Trophoblast cell (in vitro differentiated cells and primary cell): ENCODE data around the gene UBR2.

Experiments
- DNase-seq, 2 donors: peaks; one replicate each; pipeline ENCODE4 v3.0.0-alpha.2; 2016
- H2AFZ ChIP-seq: 2 replicates; pipeline ENCODE4 v1.6.1; 2013; ENCODE audit warnings: low read length, moderate library complexity, mild to moderate bottlenecking; ENCODE audit not compliant: insufficient read depth, poor library complexity
- H2AK5ac ChIP-seq: 2 replicates; pipeline ENCODE4 v1.6.1; 2013; ENCODE audit warnings: mild to moderate bottlenecking, low read length
- H2BK120ac ChIP-seq: 2 replicates; pipeline ENCODE4 v1.6.1; 2013; ENCODE audit warnings: low read length, mild to moderate bottlenecking, moderate library complexity; ENCODE audit not compliant: insufficient read depth, poor library complexity
- H2BK12ac ChIP-seq: 2 replicates; pipeline ENCODE4 v1.6.1; 2013; ENCODE audit warnings: mild to moderate bottlenecking, low read length, moderate library complexity
- H2BK5ac ChIP-seq: 2 replicates; pipeline ENCODE4 v1.6.1; 2013; ENCODE audit warnings: low read length, low read depth, moderate library complexity, mild to moderate bottlenecking; ENCODE audit not compliant: poor library complexity
- H3K14ac ChIP-seq: 2 replicates; pipeline ENCODE4 v1.6.1; 2013; ENCODE audit warnings: mild to moderate bottlenecking, low read length
- H3K18ac ChIP-seq: 2 replicates; pipeline ENCODE4 v1.6.1; 2013; ENCODE audit warnings: mild to moderate bottlenecking, low read length
- H3K23ac ChIP-seq: 2 replicates; pipeline ENCODE4 v1.6.1; 2013; ENCODE audit warnings: low read length
- H3K27ac ChIP-seq: 2 replicates; pipeline ENCODE4 v1.5.1; 2013; ENCODE audit warnings: low read depth, mild to moderate bottlenecking, inconsistent platforms, low read length, moderate library complexity
- H3K27me3 ChIP-seq: 2 replicates; pipeline ENCODE4 v1.6.1; 2013; ENCODE audit warnings: inconsistent platforms, mild to moderate bottlenecking, low read length, moderate library complexity; ENCODE audit not compliant: insufficient read depth
- H3K36me3 ChIP-seq, 2 experiments: 1 replicate in 1 of 2; 2 replicates in 1 of 2; pipeline ENCODE4 v1.6.1; 2013; ENCODE audit warnings: low read length in 2 of 2, mild to moderate bottlenecking in 2 of 2, moderate library complexity in 1 of 2; ENCODE audit not compliant: insufficient read depth in 2 of 2, control insufficient read depth in 1 of 2
- H3K4ac ChIP-seq: 2 replicates; pipeline ENCODE4 v1.6.1; 2013; ENCODE audit warnings: low read depth, mild to moderate bottlenecking, low read length, moderate library complexity
- H3K4me1 ChIP-seq, 2 experiments: 1 replicate in 1 of 2; 2 replicates in 1 of 2; pipeline ENCODE4 v1.6.1; 2013; ENCODE audit warnings: low read length in 2 of 2, mild to moderate bottlenecking in 2 of 2, moderate library complexity in 1 of 2; ENCODE audit not compliant: insufficient read depth in 2 of 2, control insufficient read depth in 1 of 2
- H3K4me2 ChIP-seq: 2 replicates; pipeline ENCODE4 v1.6.1; 2013; ENCODE audit warnings: inconsistent platforms, mild to moderate bottlenecking, low read length, moderate library complexity
- H3K4me3 ChIP-seq: 2 replicates; pipeline ENCODE4 v1.5.1; 2013; ENCODE audit warnings: mild to moderate bottlenecking, low read depth, low read length, inconsistent platforms
- H3K79me1 ChIP-seq: one replicate; pipeline ENCODE4 v1.6.1; 2013; ENCODE audit warnings: low read length
- H3K79me2 ChIP-seq: 2 replicates; pipeline ENCODE4 v1.6.1; 2013; ENCODE audit warnings: low read length, mild to moderate bottlenecking; ENCODE audit not compliant: control insufficient read depth, insufficient read depth, poor library complexity
- H3K9ac ChIP-seq: 2 replicates; pipeline ENCODE4 v1.6.1; 2013; ENCODE audit warnings: mild to moderate bottlenecking, low read length
- H3K9me3 ChIP-seq: 2 replicates; pipeline ENCODE4 v1.6.1; 2013; ENCODE audit warnings: low read depth, mild to moderate bottlenecking, control low read depth, inconsistent platforms, low read length; ENCODE audit not compliant: insufficient read depth
- H4K12ac ChIP-seq: 2 replicates; pipeline ENCODE4 v1.6.1; 2013; ENCODE audit warnings: low read depth, mild to moderate bottlenecking, low read length, moderate library complexity
- H4K8ac ChIP-seq: 2 replicates; pipeline ENCODE4 v1.6.1; 2013; ENCODE audit warnings: low read depth, mild to moderate bottlenecking, low read length, moderate library complexity
- H4K91ac ChIP-seq: one replicate; pipeline ENCODE4 v1.6.1; 2013; ENCODE audit warnings: low read depth, mild to moderate bottlenecking, low read length, moderate library complexity
- WGBS: extraction: QIAGEN DNeasy Blood & Tissue Kit; methylation state at CpG from one replicate; pipeline ENCODE4 v1.1.7; 2013; ENCODE audit warnings: missing lambda C conversion rate; ENCODE audit not compliant: insufficient read length, insufficient coverage; ENCODE audit errors: extremely low coverage; 5-methylcytosine and 5-hydroxymethylcytosine counted together

UBR2 gene

GRCh38 chr6:42627044-42627443, 63.2 kb downstream of the UBR2 start:
- WGBS = no CpG with 5 or more reads among the region's 1 CpG
- no peak overlapping the region for H3K18ac ChIP-seq
- H3K4me1 ChIP-seq = peaks cover 4 to 5% of the 10 kb centered on the region in 2 experiments
- no peak overlapping the region for H4K91ac ChIP-seq
- H2BK5ac ChIP-seq = no peak overlapping the region
- no peaks in the 10 kb centered on the region for H3K79me2 ChIP-seq
- no peak overlapping the region for H3K4ac ChIP-seq
- no peak overlapping the region for H2AK5ac ChIP-seq
- H3K4me2 ChIP-seq = no peak overlapping the region
- H3K79me1 ChIP-seq = no peaks in the 10 kb centered on the region
- no peak overlapping the region for H3K9ac ChIP-seq
- H2AFZ ChIP-seq = no peak overlapping the region
- no peak overlapping the region for H2BK12ac ChIP-seq
- no peak overlapping the region for H3K14ac ChIP-seq
- H3K27me3 ChIP-seq = no peaks in the 10 kb centered on the region
- no peak overlapping the region for H3K27ac ChIP-seq
- no peak overlapping the region for H4K12ac ChIP-seq
- no peak overlapping the region for H3K4me3 ChIP-seq
- H2BK120ac ChIP-seq = no peak overlapping the region
- peaks cover 2 to 11% of the 10 kb centered on the region in 2 experiments for H3K36me3 ChIP-seq
- no peaks in the 10 kb centered on the region for H3K9me3 ChIP-seq
- no peak overlapping the region for H3K23ac ChIP-seq
- no peak for DNase-seq
- no peak overlapping the region for H4K8ac ChIP-seq

GRCh38 chr6:42627674-42628073, 63.8 kb downstream of the UBR2 start:
- H3K79me2 ChIP-seq = no peaks in the 10 kb centered on the region

GRCh38 chr6:42628604-42629003, 64.8 kb downstream of the UBR2 start:
- H3K36me3 ChIP-seq = peaks cover 7 to 11% of the 10 kb centered on the region in 2 experiments
- no peak overlapping the region for H3K23ac ChIP-seq
- H3K14ac ChIP-seq = no peak overlapping the region
- peaks cover 4 to 5% of the 10 kb centered on the region in 2 experiments for H3K4me1 ChIP-seq
- no peak overlapping the region for H3K4me2 ChIP-seq
- H3K9ac ChIP-seq = no peak overlapping the region
- no peak overlapping the region for H2BK5ac ChIP-seq
- H3K79me1 ChIP-seq = no peaks in the 10 kb centered on the region
- no peak overlapping the region for H4K12ac ChIP-seq
- H4K8ac ChIP-seq = no peak overlapping the region
- WGBS = no CpG with 5 or more reads among the region's 2 CpGs
- no peak overlapping the region for H3K27ac ChIP-seq
- H2BK120ac ChIP-seq = no peak overlapping the region
- no peak for DNase-seq
- H3K9me3 ChIP-seq = no peaks in the 10 kb centered on the region
- no peak overlapping the region for H2AFZ ChIP-seq
- H3K4ac ChIP-seq = no peak overlapping the region
- H3K79me2 ChIP-seq = no peaks in the 10 kb centered on the region
- no peak overlapping the region for H4K91ac ChIP-seq
- no peaks in the 10 kb centered on the region for H3K27me3 ChIP-seq
- H2AK5ac ChIP-seq = no peak overlapping the region
- H3K4me3 ChIP-seq = no peak overlapping the region
- H3K18ac ChIP-seq = no peak overlapping the region
- no peak overlapping the region for H2BK12ac ChIP-seq

More at GRCh38 chr6:42627674-42628073, 63.8 kb downstream of the UBR2 start:
- H3K18ac ChIP-seq = no peak overlapping the region
- H3K14ac ChIP-seq = no peak overlapping the region
- no peak overlapping the region for H3K23ac ChIP-seq
- no peak overlapping the region for H3K4me3 ChIP-seq
- whole genome bisulfite sequencing = no CpG with 5 or more reads among the region's 1 CpG
- H3K79me1 ChIP-seq = no peaks in the 10 kb centered on the region
- no peak overlapping the region for H3K4ac ChIP-seq
- H4K91ac ChIP-seq = no peak overlapping the region
- no peaks in the 10 kb centered on the region for H3K9me3 ChIP-seq
- no peak overlapping the region for H2BK120ac ChIP-seq
- peaks cover 4 to 5% of the 10 kb centered on the region in 2 experiments for H3K4me1 ChIP-seq
- no peak overlapping the region for H2AK5ac ChIP-seq
- H3K36me3 ChIP-seq = peaks cover 2 to 9% of the 10 kb centered on the region in 2 experiments
- H2AFZ ChIP-seq = no peak overlapping the region
- H3K27ac ChIP-seq = no peak overlapping the region
- no peak overlapping the region for H3K4me2 ChIP-seq
- no peak overlapping the region for H4K12ac ChIP-seq
- no peaks in the 10 kb centered on the region for H3K27me3 ChIP-seq
- no peak overlapping the region for H2BK12ac ChIP-seq
- H4K8ac ChIP-seq = no peak overlapping the region
- no peak overlapping the region for H2BK5ac ChIP-seq
- H3K9ac ChIP-seq = no peak overlapping the region
- no peak for DNase-seq

GRCh38 chr6:42629845-42630244, 66.0 kb downstream of the UBR2 start:
- H3K9ac ChIP-seq = no peak overlapping the region
- no peaks in the 10 kb centered on the region for H3K79me2 ChIP-seq
- no peak overlapping the region for H2BK120ac ChIP-seq
- H2AK5ac ChIP-seq = no peak overlapping the region
- no peak for DNase-seq
- H3K4me3 ChIP-seq = no peak overlapping the region
- H3K4me1 ChIP-seq = peaks cover 4 to 5% of the 10 kb centered on the region in 2 experiments
- H3K9me3 ChIP-seq = no peaks in the 10 kb centered on the region
- no peaks in the 10 kb centered on the region for H3K27me3 ChIP-seq
- H4K8ac ChIP-seq = no peak overlapping the region
- H3K18ac ChIP-seq = no peak overlapping the region
- WGBS = no CpG with 5 or more reads among the region's 5 CpGs
- H4K91ac ChIP-seq = no peak overlapping the region
- no peak overlapping the region for H3K14ac ChIP-seq
- H3K36me3 ChIP-seq = peaks cover 10 to 11% of the 10 kb centered on the region in 2 experiments
- no peak overlapping the region for H2BK5ac ChIP-seq
- H2BK12ac ChIP-seq = no peak overlapping the region
- H3K27ac ChIP-seq = no peak overlapping the region
- no peak overlapping the region for H3K4me2 ChIP-seq
- H3K79me1 ChIP-seq = no peaks in the 10 kb centered on the region
- no peak overlapping the region for H4K12ac ChIP-seq
- no peak overlapping the region for H3K23ac ChIP-seq
- no peak overlapping the region for H3K4ac ChIP-seq
- H2AFZ ChIP-seq = no peak overlapping the region
